Smooth muscle cell (in vitro differentiated cells): ENCODE measurements around the gene MYO7B. TPM values are rescaled to one million over a fixed set of nuclear protein-coding genes. Genes with fewer than 3 reads are reported as not detected.

ENCODE experiments used
- DNase-seq: peaks from one replicate; lab custom pipeline; 2025; ENCODE audit not compliant: unreplicated experiment; lab: John Stamatoyannopoulos, UW
- H2AFZ ChIP-seq: fragments of 200-600 bp; sonication (generic); 2 replicates; pipeline ENCODE4 v1.6.0; 2016; ENCODE audit warnings: antibody characterized with exemption, low read depth, mild to moderate bottlenecking
- H3F3A ChIP-seq: fragments of 200-600 bp; sonication (generic); 2 replicates; pipeline ENCODE4 v1.6.0; 2017; ENCODE audit warnings: antibody characterized with exemption, low read depth
- H3K27ac ChIP-seq: fragments of 200-600 bp; sonication (generic); 2 replicates; pipeline ENCODE4 v1.5.1; 2016; ENCODE audit warnings: low read depth, mild to moderate bottlenecking
- H3K27me3 ChIP-seq: fragments of 200-600 bp; sonication (generic); 2 replicates; pipeline ENCODE4 v1.6.1; 2016; ENCODE audit warnings: low read depth, mild to moderate bottlenecking
- H3K36me3 ChIP-seq: fragments of 200-600 bp; sonication (generic); 2 replicates; pipeline ENCODE4 v1.5.1; 2016; ENCODE audit warnings: low read depth
- H3K4me1 ChIP-seq: fragments of 200-600 bp; sonication (generic); 2 replicates; pipeline ENCODE4 v1.5.1; 2016; ENCODE audit warnings: low read depth
- H3K4me2 ChIP-seq: fragments of 200-600 bp; sonication (generic); 2 replicates; pipeline ENCODE4 v1.6.0; 2016; ENCODE audit warnings: mild to moderate bottlenecking
- H3K4me3 ChIP-seq: fragments of 200-600 bp; sonication (generic); 2 replicates; pipeline ENCODE4 v1.5.1; 2016; ENCODE audit warnings: mild to moderate bottlenecking
- H3K79me2 ChIP-seq: fragments of 200-600 bp; sonication (generic); 2 replicates; pipeline ENCODE4 v1.6.0; 2016; ENCODE audit warnings: low read depth, mild to moderate bottlenecking
- H3K9ac ChIP-seq: fragments of 200-600 bp; sonication (generic); 2 replicates; pipeline ENCODE4 v1.6.0; 2016; ENCODE audit warnings: low read depth
- H3K9me3 ChIP-seq: fragments of 200-600 bp; sonication (generic); replicated peaks from 2 replicates; pipeline ENCODE4 v1.5.1; 2016; ENCODE audit warnings: low read depth
- H4K20me1 ChIP-seq: fragments of 200-600 bp; sonication (generic); 2 replicates; pipeline ENCODE4 v1.6.0; 2016; ENCODE audit warnings: low read depth
- CTCF ChIP-seq: fragments of 200-600 bp; sonication (generic); IDR thresholded peaks from 2 replicates; pipeline ENCODE4 v1.5.1; 2017; ENCODE audit warnings: borderline replicate concordance, mild to moderate bottlenecking, antibody characterized with exemption; ENCODE audit not compliant: insufficient read depth, poor library complexity, severe bottlenecking
- WGBS: methylation state at CpG from one replicate; pipeline ENCODE4 v1.1.7; 2016; ENCODE audit warnings: low lambda C conversion rate; 5-methylcytosine and 5-hydroxymethylcytosine counted together
- polyA plus RNA-seq: library from polyadenylated mRNA; unstranded; fragments of >200 nt; fragmentation: Nextera tagmentation; extraction: Ambion mirVana; gene quantifications from 2 replicates; pipeline ENCODE4 v1.2.1, GENCODE V29; 2016
- total RNA-seq: library from RNA; depleted of rRNA; stranded (reverse); fragments of >200 nt; gene quantifications from 2 replicates; pipeline ENCODE4 v1.2.3, GENCODE V29; 2014

The MYO7B gene
- total and polyA plus RNA-seq, 2 experiments from 2014 or later, result 0.09 to 0.35 TPM

GRCh38 chr2:127657232-127657595 is 121.7 kb downstream of the MYO7B start:
- H4K20me1 ChIP-seq, result peaks cover 22% of the 10 kb centered on the region
- no peak overlapping the region for H3K4me3 ChIP-seq
- H3F3A ChIP-seq, result no peaks in the 10 kb centered on the region
- no peak overlapping the region for H3K4me2 ChIP-seq
- H3K9ac ChIP-seq, result no peak overlapping the region
- H3K27me3 ChIP-seq, result no peaks in the 10 kb centered on the region
- H3K9me3 ChIP-seq, result no peaks in the 10 kb centered on the region
- no peak overlapping the region for H3K27ac ChIP-seq
- 98% methylated on average over 17 of the region's 17 CpGs for WGBS
- H3K79me2 ChIP-seq, result no peaks in the 10 kb centered on the region
- no peak for TF ChIP-seq CTCF
- no peaks in the 10 kb centered on the region for H3K36me3 ChIP-seq
- no peak for DNase-seq
- H3K4me1 ChIP-seq, result peaks cover 9% of the 10 kb centered on the region
- no peak overlapping the region for H2AFZ ChIP-seq

- Histone ChIP-seq H3K4me3 (no peak overlapping the region), H3K79me2 (no peaks in the 10 kb centered on the region), H3K36me3 (no peaks in the 10 kb centered on the region), H4K20me1 (peaks cover 29% of the 10 kb centered on the region), H3K4me1 (peaks cover 9% of the 10 kb centered on the region), H3K4me2 (no peak overlapping the region), H3K27ac (no peak overlapping the region), H3F3A (no peaks in the 10 kb centered on the region), H3K9me3 (no peaks in the 10 kb centered on the region), H3K27me3 (no peaks in the 10 kb centered on the region), H3K9ac (no peak overlapping the region), H2AFZ (no peak overlapping the region)
- no peak for TF ChIP-seq CTCF
- DNase-seq, result no peak
- 96% methylated on average over 6 of the region's 6 CpGs for WGBS
These were observed 122.7 kb downstream of the MYO7B start for GRCh38 chr2:127658146-127658545.

GRCh38 chr2:127658641-127659407 is 123.3 kb downstream of the MYO7B start:
- 90% methylated on average over 20 of the region's 20 CpGs for WGBS
- peaks cover 10% of the 10 kb centered on the region for H3K4me1 ChIP-seq
- H3K9ac ChIP-seq, result no peak overlapping the region
- no peaks in the 10 kb centered on the region for H3K79me2 ChIP-seq
- no peaks in the 10 kb centered on the region for H3F3A ChIP-seq
- peaks cover 35% of the 10 kb centered on the region for H4K20me1 ChIP-seq
- no peak overlapping the region for H3K27ac ChIP-seq
- H3K36me3 ChIP-seq, result no peaks in the 10 kb centered on the region
- H3K9me3 ChIP-seq, result no peaks in the 10 kb centered on the region
- H2AFZ ChIP-seq, result no peak overlapping the region
- no peak for DNase-seq
- no peak overlapping the region for H3K4me3 ChIP-seq
- no peaks in the 10 kb centered on the region for H3K27me3 ChIP-seq
- H3K4me2 ChIP-seq, result no peak overlapping the region
- TF ChIP-seq CTCF, result no peak
